Measurements from ENCODE around the gene TTLL8.

- no peak for TF ChIP-seq CTCF (IDR thresholded peaks at IDR 0.05)
- no peak for TF ChIP-seq POLR2A (IDR thresholded peaks at IDR 0.05)
These were observed 18.8 kb upstream of the TTLL8 start for GRCh38 chr22:50076646-50077535.
